Activated CD4-positive, alpha-beta T cell treated with anti-CD3 and anti-CD28 coated beads, Interleukin-2, Interleukin-4, amounts not matched to agents 100 ng/mL and 50 ng/mL, durations not matched to agents 16 hours and 8 hours (primary cell): ENCODE data around the gene HDGFL2.
A peak's percentile ranks its signal among the peaks of the same experiment; 100 is the strongest.
"Not testable (repeated sequence)": the region's sequence is repeated elsewhere in the genome, so short reads cannot be mapped to it uniquely, and the experiment has no call there.

Source experiments
- DNase-seq: peaks from one replicate; pipeline ENCODE4 v3.0.0-alpha.2; 2020; ENCODE audit warnings: low spot score

HDGFL2 gene

DNA sequence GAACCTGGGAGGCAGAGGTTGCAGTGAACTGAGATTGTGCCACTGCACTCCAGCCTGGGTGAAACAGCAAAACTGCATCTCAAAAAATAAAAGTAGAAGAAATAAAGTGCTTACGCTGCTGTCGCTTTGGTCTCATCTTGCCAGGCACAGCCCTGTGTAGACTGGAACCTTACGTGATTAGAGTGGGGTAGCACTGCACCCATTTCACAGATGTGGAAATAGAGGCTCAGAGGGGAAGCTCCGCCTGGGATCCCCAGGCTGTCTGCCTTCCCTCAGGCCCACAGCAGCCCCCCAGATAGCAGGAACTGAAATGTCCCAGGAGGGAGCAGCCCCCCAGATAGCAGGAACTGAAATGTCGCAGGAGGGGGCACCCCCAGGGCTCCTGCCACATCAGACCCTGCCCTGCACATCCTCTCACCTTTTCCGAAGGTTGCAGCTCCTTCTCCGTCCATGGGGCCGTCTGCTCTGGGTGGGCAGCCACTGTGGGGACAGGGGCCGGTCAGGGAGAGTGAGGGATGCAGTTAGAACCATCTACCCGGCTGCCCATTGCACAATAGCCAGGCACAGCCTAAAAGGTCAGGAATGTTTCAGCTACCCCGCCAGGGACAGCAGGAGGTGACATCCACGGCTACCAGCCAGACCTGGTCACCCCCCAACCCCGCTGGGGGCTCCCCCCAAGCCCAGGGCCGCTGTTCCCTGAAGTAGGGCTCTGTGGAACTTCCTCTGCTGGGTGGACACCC is 44.3 kb downstream of the HDGFL2 start:
- no peak for DNase-seq

DNA sequence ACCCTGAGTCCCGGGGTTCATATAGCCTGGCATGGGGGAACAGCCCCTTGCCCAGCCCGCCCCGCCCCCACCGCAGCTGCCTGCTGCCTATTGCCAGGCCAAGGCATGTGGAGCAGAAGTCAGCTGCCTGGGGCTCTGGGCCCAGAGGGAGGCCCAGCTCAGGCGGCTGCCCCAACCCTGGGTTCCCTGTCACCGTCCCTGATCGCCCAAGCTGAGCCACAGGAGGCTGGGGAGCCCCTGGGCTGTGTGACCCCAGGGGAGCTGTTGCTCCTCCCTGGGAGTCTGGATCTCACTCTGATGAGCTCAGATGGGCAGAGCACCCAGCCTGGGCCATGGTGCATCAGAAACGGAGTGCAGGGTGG is 44.8 kb downstream of the HDGFL2 start:
- DNase-seq, result no peak

DNA sequence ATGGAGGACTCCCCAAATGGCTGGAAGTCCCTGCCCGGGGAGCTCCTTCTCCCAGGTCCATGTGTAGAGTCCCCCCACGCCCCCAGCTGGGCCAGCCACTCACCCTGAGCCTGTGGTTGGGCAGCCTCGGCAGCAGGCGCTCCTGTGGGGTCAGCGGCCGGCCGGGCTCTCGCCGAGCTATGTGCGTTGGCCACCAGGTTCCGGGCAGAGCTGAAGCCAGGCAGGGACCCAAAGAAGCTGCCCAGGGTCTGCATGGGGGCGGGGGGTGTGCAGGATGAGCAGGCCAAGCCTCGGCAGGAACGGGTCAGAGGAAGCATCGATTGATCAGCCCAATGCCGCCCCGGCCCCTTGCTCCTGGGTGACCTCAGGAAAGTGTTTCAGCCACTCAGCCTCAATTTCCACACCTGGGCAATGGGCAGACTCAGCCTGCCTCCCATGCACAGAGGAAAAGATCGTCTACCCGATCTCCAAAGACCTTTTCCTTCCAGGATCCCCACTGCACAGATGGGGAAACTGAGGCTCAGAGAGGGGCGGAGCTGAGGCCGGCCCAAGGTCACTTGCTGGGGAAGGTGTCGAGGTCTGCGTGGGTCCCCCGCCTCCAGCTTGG is 45.5 kb downstream of the HDGFL2 start:
- no peak for DNase-seq

DNA sequence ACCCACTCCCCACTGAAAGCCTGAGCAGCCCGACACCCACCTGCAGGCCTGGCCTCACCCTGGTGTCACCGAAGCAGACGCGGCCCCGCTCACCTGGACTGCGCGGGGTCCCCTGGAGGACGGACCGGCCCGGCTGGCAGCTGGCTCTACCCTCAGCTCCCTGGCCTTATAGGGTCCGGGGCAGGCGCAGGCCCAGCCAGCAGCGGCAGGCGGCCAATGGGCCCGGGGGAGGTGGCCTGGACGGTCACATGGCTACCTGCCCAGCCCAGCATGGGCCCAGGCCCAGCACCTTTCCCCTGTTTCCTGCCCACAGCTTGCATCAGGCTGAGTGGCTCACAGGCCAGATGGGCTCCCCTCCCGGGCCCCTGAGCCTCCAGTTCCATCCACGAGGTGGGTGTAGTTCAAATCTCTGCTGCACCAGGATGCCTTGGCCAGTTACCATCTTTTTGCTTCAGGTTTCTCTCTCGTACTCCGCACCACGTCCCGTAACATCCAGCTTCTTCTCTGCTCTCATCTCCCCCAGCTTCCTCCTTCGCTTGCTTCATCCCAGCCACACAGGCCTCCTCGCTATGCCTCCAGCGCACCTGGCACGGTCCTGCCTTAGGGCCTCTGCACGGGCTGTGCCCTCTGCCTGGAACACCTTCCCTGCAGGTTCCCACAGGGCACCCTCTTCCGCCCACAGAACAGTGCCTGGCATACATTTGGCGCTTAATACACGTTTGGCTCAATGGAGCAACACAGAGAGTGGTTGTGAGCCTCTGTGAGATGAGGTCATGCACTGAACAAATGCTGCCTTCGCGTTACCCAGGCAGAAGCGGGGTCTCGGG is 46.5 kb downstream of the HDGFL2 start, which contains the start of gene PLIN4:
TSS of gene PLIN4 (minus strand) at position 142 of the 827 bp plus-strand sequence. CDS start 214 bp downstream, outside the sequence.
- no peak for DNase-seq

DNA sequence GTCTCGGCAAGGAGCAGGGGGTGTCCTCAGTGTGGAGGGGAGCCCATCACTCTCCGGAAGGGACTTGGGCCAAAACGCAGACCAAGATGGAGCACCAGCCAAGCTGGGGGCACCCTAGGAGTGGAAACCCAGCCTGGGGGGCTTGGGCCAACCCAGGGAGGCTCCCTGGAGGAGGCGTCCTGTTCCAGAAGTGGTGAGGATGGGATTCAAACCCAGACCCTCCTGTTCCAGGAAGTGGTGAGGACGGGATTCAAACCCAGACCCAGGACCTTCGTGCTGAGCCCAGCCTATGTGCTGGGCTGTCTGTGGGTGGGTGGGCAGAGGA is 47.0 kb downstream of the HDGFL2 start:
- DNase-seq, result no peak

DNA sequence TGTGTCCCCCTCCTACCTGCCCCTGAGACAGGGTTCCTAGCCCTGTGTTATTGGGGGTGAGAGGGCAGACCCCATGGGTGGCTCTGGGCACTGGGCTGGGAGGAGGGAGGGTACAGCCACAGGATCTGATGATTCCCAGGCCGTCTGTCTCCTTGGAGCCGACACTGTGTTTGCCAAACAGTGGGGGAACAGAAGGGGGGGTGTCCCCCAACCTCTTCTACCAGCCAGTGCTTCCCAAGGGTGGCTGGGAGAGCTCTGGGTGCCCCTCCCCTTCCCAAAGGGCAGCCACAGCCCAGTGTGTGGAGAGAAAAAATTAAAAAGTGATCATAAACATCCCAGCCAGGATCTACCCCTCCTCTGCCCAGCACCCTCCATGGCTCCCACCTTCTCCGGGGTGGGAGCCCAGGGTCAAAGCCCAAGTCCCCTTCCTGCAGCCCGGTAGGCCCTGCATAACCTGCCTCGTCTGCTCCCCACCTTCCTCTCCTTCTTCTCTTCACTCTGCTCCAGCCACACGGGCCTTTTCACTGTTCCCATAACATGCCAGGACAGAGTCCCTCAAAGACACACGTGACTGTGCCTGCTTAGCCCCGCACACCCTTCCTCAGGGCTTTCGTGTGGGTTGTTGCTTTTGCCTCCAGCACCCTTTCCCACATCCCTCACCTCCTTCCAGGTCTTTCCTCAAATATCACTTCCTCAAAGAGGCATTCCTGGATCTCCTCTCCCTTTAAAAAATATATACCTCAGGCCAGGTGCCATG is 47.6 kb downstream of the HDGFL2 start:
- DNase-seq, result no peak

DNA sequence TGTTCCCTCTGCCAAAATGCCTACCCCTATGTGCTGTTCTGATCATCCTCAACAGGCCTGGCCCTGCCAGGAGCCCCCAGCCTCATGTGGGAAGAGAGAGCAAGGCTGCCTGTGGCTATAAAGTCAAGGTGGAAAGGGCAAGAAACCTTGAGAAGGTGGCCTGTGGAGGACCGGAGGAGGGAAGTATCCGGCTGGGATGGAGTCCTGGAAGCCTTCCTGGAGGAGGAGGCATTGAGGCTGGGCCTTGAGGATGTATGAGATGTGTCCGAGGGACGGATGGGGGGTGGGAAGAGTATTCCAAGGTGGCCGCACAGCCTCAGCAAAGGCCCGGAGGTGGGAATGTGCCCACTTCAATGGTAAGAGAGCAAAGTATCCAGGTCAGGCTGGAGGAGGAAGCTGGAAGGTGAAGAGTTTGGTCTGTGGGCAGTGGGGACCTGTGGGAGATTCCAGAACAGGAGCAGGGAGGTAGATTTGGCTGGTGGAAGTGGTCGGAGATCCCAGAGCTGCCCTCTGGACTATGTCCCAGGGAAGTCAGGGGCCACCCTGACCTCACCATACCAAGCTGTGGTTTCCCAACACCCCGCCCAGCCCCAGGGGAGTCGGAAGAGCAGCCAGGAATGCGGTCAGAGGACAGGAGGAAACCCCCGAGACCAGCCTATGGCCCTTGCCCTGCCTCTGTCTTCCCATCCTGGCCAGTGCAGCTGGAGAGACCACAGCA is 49.2 kb downstream of the HDGFL2 start:
- DNase-seq, result no peak

DNA sequence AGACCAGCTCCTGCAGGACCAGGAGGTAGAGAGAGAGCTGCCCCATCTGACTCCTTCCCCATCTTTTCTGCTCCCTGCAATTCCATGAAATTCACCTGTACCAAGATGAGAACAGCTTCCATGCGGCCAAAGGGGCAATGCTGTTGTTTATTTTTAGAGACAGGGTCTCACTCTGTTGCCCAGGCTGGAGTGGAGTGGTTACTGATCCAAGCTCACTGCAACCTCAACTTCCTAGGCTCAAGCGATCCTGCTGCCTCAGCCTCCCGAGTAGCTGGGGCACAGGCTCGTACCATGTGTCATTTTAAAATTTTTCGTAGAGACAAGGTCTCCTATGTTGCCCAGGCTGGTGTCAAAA is 49.8 kb downstream of the HDGFL2 start:
- DNase-seq, result no peak

DNA sequence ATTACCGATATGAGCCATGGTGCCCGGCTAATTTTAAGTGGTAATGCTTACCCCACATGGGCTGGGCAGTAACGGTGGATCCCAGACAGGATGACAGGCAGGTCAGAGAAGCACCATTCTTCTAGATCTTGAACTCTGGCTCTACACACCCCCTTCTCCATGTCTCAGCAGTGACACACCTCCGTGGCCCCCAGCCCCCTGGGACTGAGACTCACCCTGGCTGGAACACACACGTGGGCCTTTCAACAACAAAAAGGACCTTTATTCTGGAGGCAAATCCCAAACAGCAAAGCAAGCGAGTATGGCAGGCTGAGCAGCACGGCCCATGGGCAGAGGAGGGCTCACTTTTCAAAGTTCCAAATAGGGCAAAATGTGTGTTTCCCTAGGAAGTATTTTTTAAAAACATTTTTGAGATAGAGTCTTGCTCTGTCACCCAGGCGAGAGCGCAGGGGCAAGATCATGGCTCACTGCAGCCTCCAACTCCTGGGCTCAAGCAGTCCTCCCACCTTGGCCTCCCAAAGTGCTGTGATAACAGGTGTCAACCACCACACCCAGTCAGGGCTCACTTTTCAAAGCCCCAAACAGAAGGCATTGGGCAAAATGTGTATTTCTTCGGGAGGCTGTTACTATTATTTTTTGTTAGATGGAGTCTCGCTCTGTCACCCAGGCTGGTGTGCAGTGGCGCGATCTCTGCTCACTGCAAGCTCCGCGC is 50.4 kb downstream of the HDGFL2 start:
- no peak for DNase-seq

DNA sequence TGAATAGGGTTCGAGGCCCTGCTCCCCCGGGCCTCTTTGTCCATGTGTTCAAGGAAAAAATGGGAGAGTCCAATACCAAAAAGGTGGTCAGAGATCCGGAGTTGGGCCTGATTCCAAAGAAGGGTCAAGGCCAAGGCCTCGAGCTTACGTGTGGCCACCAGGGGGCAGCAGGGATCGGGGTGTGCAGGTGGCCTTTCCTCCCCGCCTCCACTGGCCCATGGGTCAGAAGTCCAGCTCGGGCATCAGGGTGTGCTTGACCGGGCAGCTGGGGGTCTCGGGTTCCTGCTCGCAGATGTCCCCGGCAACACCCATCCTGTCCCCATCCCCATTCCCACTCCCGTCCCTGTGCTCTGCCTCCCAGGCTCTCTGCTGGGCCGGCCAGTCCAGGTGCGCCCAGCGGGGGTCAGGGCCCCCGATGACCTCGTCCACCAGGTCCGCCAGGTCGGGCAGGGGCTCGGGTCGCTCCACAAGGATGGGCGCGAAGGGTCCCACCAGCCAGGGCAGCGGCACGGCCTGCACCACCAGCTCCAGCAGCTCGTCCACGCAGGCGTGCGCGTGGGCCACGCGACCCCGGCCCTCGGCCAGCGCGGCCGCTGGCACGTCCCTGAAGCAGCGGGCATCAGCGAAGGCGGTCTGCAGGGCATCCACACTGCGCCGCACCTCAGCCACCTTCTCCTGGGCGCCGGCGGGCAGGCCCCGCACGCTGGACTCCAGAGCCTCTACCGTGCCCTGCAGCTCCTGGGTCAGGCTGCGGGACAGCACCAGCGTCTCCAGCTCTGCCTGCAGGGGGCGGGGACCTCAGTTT is 51.4 kb downstream of the HDGFL2 start:
- DNase-seq, result peak; percentile 16

DNA sequence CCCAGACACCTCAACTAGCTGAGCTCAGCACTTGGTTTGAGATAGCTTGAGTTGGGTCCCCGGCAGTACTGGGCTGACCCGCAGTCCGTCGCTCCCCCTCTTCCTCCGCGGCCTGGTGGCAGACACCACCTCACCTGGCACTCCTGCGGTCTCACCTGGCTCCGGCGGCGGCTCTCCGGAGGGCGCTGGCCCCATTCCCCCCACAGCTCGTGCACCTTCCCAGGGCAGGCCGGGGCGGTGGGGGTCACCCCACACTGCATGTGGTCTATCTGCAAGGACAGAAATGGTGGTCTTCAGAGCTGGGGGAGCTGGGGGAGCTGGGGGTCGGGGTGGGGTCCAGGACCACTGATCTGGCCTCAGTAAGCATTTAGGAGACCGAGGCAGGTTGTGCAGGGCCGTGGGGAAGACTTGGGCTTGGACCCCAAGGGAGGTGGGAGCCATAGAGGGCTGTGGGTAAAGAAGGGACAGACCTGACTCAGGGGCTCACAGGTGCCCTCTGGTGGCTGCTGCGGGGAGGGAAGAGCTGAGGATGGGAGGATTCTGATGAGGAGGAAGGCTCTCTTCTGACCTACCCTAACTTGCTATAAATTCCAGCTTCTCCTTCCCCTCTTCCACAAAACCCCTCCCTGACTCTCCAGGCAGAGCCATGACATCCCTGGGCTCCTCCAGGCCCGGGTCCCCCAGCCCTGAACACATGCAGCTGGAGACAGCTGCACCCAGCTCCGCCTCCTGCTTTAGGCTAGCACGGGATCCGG is 52.9 kb downstream of the HDGFL2 start:
- DNase-seq, result peak; percentile 65

DNA sequence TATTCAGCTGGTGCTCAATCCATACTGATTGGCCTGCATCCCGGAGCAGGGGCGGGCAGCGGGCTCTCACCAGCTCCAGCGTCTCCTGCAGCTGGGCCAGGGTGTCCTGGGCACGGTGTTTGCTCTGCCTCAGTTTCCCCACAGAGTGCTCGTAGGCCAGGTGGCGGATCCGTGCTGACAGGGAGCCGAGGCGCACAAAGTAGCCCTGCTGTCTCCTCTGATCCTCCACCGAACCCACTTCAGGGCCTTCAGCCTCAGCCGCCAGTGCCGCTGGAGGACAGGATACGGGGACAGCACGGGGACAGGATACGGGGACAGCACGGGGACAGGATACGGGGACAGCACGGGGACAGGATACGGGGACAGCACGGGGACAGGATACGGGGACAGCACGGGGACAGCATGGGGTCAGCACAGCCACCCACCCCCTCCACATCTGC is 53.5 kb downstream of the HDGFL2 start:
- no peak for DNase-seq

DNA sequence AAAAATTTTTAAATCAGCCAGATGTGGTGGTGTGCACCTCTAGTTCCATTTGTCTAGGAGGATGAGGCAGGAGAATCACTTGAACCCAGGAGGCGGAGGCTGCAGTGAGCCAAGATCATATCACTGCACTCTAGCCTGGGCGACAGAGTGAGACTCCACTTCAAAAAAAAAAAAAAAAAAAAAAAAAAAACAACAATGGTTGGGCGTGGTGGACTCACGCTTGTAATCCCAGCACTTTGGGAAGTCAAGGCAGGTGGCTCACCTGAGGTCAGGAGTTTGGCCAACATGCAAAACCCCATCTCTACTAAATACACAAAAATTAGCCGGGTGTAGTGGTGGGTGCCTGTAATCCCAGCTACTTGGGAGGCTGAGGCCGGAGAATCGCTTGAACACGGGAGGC is 55.3 kb downstream of the HDGFL2 start:
- not testable (repeated sequence) for DNase-seq

DNA sequence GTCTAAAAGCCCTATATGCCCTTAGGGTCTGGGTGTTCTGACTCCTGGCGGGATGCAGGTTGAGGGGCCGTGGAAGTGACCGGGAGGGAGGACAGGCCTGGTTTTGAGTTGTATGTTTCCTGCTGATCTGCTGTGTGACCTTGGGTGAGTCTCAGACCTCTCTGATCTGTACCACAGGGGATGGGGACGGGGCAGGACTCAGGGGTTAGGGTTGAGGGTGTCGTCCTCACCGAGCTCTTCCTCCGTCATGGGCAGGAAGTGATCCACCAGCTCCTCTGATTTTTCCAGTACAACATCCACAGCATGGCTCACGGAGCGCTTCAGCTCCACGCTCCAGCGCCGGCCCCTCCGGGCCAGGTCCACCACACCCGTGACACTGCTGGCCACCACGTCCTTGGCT is 56.7 kb downstream of the HDGFL2 start:
- DNase-seq, result no peak

DNA sequence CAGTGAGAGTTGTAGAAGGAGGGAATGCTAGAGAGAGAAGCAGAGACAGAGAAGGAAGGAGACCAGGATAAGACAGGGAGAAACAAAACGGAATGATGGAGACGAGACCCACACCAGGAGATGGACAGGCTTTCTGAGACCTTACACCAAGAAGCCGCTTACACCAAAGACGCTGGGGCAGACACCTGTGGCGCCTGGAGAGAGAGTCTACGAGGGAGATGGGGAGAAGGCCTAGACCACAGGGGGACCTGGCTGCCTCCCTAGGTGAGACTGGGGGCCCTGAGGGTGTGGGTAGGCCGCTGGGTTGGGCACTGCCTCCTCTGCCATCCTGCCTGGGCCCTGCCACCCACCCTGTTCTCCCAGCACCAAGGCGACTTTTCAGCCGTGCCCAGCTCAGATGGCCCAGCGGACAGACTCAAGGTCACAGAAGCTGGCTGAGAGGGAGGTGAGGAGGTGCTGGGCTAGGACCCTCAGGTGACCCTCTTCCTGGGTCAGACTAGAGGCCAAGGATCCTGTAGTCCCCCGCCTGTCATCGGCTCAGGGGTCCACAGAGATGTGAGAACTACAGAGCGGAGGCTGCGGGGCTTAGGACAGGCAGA is 57.9 kb downstream of the HDGFL2 start:
- no peak for DNase-seq

DNA sequence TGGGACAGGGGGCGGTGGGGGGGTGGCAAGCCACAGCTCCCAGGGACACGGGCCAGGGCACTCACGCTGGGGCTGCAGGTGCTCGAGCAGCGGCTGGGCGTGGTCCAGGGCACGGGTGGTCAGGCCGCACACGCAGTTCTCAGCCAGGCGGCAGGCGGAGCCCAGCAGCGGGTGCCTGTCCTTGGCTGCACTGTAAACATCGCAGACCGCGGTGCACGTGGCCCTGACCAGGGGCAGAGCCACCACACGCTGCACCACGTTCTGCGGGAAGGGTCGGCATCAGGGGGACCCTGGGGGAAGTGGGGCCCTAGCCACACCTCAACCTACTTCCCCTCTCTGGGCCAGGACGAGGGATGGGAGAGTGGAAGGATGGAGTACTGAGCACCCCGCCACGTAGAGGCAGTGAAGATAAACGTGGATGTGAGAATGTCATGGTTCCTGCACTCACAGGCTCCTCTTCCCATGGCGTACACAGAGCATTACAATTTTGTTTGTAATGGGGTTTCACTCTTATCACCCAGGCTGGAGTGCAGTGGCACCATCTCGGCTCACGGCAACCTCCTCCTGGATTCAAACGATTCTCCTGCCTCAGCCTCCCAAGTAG is 59.6 kb downstream of the HDGFL2 start:
- DNase-seq, result no peak

DNA sequence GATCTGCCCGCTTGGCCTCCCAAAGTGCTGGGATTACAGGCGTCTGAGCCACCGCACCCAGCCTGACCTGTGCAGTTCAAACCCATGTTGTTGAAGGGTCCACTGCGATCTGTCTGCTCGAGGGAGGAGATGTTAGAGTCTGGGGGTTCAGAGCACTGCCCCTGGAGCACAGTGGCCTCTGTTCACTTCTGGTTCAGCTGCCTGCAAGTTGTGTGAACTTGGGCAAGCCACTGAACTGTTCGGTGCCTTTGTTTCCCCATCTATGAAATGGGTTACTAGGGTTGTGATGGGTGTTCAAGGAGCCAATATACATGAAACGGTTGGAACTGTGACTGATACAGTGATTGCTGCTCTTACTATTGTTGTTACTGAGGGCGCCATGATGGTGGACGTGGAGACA is 61.2 kb downstream of the HDGFL2 start:
- no peak for DNase-seq

DNA sequence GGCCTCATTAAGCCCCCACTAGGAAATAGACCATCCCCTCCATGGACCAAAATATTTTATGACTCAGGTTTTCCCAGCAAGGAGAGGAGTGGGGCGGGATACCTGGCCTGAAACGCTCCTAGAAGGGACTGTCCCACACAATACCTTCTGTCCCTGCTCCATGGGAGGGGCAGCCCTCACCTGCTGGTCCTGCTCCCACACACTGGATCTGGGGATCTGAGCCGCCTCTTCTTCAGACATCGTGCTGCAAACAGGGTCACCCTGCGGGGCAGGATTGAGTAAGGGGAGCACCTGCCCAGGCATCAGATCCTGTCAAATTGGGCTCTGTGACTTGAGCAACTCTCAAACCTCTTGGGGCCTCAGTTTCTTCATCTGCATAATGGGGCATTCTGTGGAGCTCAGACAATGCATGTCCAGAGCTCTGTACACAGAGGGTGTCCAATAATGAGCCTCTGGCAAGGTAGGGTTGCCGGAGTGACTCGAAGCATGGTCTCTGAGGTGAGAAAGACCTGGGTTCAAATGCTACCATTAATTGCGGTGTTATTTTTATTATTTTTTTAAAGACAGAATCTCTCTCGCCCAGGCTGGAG is 61.8 kb downstream of the HDGFL2 start:
- DNase-seq, result no peak
